CD4-positive, alpha-beta T cell (primary cell): ENCODE measurements around the gene CD40LG. TPM values are rescaled to one million over a fixed set of nuclear protein-coding genes. Genes with fewer than 3 reads are reported as not detected.

ENCODE experiments used
- ATAC-seq: fragments of 200-7000 bp; cut with Tn5 transposase; one replicate; pipeline ENCODE4 v1.10.0; 2022; ENCODE audit warnings: mild to moderate bottlenecking; ENCODE audit not compliant: poor library complexity
- CTCF ChIA-PET: fragments of 350-600 bp; sonication (Branson Sonifier 250); formaldehyde crosslinking; loops from one replicate; lab custom pipeline; 2021; ENCODE audit warnings: antibody characterized with exemption, inconsistent platforms; lab: Charles Lee
- POLR2A ChIA-PET: fragments of 350-600 bp; sonication (Branson Sonifier 250); formaldehyde crosslinking; loops from one replicate; lab custom pipeline; 2021; ENCODE audit warnings: antibody characterized with exemption, inconsistent platforms; lab: Charles Lee
- DNase-seq, 14 experiments: peaks; one replicate each; pipeline ENCODE4 v3.0.0-alpha.2; 2013 to 2020; ENCODE audit warnings: mixed read lengths in 2 of 14
- H3K27ac ChIP-seq, 2 donors: one replicate each; pipeline versions ENCODE4 v1.5.1 to v1.7.0; 2013; ENCODE audit warnings: low read length in 2 of 2, low read depth in 1 of 2, mild to moderate bottlenecking in 1 of 2
- H3K27me3 ChIP-seq, 2 experiments: 1 replicate in 1 of 2; 2 replicates in 1 of 2; pipeline versions ENCODE4 v1.6.1 to v1.7.0; 2013; ENCODE audit warnings: low read length in 2 of 2, control low read depth in 1 of 2, mild to moderate bottlenecking in 1 of 2, moderate library complexity in 1 of 2; ENCODE audit not compliant: insufficient read depth in 2 of 2, control insufficient read depth in 1 of 2
- H3K36me3 ChIP-seq: one replicate; pipeline ENCODE4 v1.6.1; 2013; ENCODE audit warnings: low read length, control low read depth; ENCODE audit not compliant: insufficient read depth
- H3K4me1 ChIP-seq: one replicate; pipeline ENCODE4 v1.6.1; 2013; ENCODE audit warnings: low read length, control low read depth; ENCODE audit not compliant: insufficient read depth
- H3K4me3 ChIP-seq: one replicate; pipeline ENCODE4 v1.5.1; 2013; ENCODE audit warnings: mild to moderate bottlenecking, low read length, moderate library complexity
- H3K9me3 ChIP-seq, 2 experiments: 1 replicate in 1 of 2; 2 replicates in 1 of 2; pipeline versions ENCODE4 v1.6.1 to v1.7.0; 2013; ENCODE audit warnings: low read length in 2 of 2, mild to moderate bottlenecking in 2 of 2, control low read depth in 1 of 2, moderate library complexity in 1 of 2; ENCODE audit not compliant: control insufficient read depth in 1 of 2, insufficient read depth in 1 of 2
- H3K27ac Mint-ChIP-seq: one replicate; pipeline ENCODE4 v1.8.0; 2020; ENCODE audit warnings: mixed read lengths
- H3K27me3 Mint-ChIP-seq: one replicate; pipeline ENCODE4 v1.8.0; 2021; ENCODE audit warnings: mixed read lengths
- H3K36me3 Mint-ChIP-seq: one replicate; pipeline ENCODE4 v1.8.0; 2021; ENCODE audit warnings: low read depth, mixed read lengths
- H3K4me1 Mint-ChIP-seq: one replicate; pipeline ENCODE4 v1.8.0; 2021; ENCODE audit warnings: low read depth, mixed read lengths
- H3K4me3 Mint-ChIP-seq: one replicate; pipeline ENCODE4 v1.8.0; 2020; ENCODE audit warnings: mild to moderate bottlenecking, mixed read lengths
- H3K9me3 Mint-ChIP-seq: one replicate; pipeline ENCODE4 v1.8.0; 2020; ENCODE audit warnings: mixed read lengths
- CTCF ChIP-seq: fragments of 200-600 bp; IDR thresholded peaks from one replicate; pipeline ENCODE4 v1.8.0; 2022; ENCODE audit warnings: antibody characterized with exemption, mild to moderate bottlenecking
- intact Hi-C, 2 experiments: fragments of 100-400 bp; cut with DNase I in 1 of 2; cut with micrococcal nuclease in 1 of 2; formaldehyde crosslinking; loops; one replicate each; pipeline versions ENCODE4 v1.15.1 to v1.9.0; 2023 to 2025; cut with DNase I, micrococcal nuclease
- total RNA-seq, 174 experiments: library from RNA in 2 of 174; stranded (reverse) in 2 of 174; gene quantifications; one replicate each; pipeline ENCODE4 v1.2.3 and lab custom pipeline; 2021 to 2026

CD40LG gene
- total RNA-seq, 2 experiments from 2014 or later = 44.7 to 47.6 TPM

- Histone ChIP-seq H3K36me3 (peaks cover 29% of the 10 kb centered on the region), H3K4me1 (peaks cover 53% of the 10 kb centered on the region), H3K27me3 (no peaks in the 10 kb centered on the region), H3K9me3 (no peaks in the 10 kb centered on the region), H3K27ac (peak overlapping the region; percentile 61 to 75), H3K4me3 (no peak overlapping the region)
- DNase-seq (peak in 2 of 14 experiments; percentile 69 to 76), ATAC-seq (peak; percentile 55)
- H3K27me3 Mint-ChIP-seq = no peaks in the 10 kb centered on the region
- H3K4me3 Mint-ChIP-seq = peak overlapping the region; percentile 54
- no peak for TF ChIP-seq CTCF
- intact Hi-C loops = loop anchor here in 1 of 2 experiments (10.0 kb wide), 1 partner anchor 53 kb away; no protein-coding TSS in a partner anchor
- POLR2A ChIA-PET = interaction anchor here (0.8 to 0.9 kb wide), 2 partner anchors 29 to 52 kb away, joined by 4 read pairs; no protein-coding TSS in a partner anchor
- CTCF ChIA-PET = no interaction called here
- peak overlapping the region; percentile 95 for H3K27ac Mint-ChIP-seq
- H3K9me3 Mint-ChIP-seq = no peaks in the 10 kb centered on the region
- peaks cover 58% of the 10 kb centered on the region for H3K4me1 Mint-ChIP-seq
- H3K36me3 Mint-ChIP-seq = peaks cover 27% of the 10 kb centered on the region
These were observed 39.5 kb downstream of the CD40LG start for GRCh38 chrX:136687457-136687856.

- peak overlapping the region; percentile 67 to 75 for H3K27ac ChIP-seq
- Mint-ChIP-seq H3K9me3 (no peaks in the 10 kb centered on the region), H3K4me1 (peaks cover 78% of the 10 kb centered on the region), H3K36me3 (peaks cover 22% of the 10 kb centered on the region), H3K27me3 (no peaks in the 10 kb centered on the region), H3K27ac (peak overlapping the region; percentile 95), H3K4me3 (peak overlapping the region; percentile 27)
- H3K36me3 ChIP-seq = peaks cover 15% of the 10 kb centered on the region
- H3K9me3 ChIP-seq = no peaks in the 10 kb centered on the region
- no peak overlapping the region for H3K4me3 ChIP-seq
- DNase-seq = peak in 4 of 14 experiments; percentile 38 to 51 (median 42)
- intact Hi-C loops = loop anchor here in 1 of 2 experiments (2.0 to 10.0 kb wide), 2 partner anchors 15 to 55 kb away; no protein-coding TSS in a partner anchor
- no peaks in the 10 kb centered on the region for H3K27me3 ChIP-seq
- no peak for TF ChIP-seq CTCF
- ATAC-seq = peak; percentile 11
- H3K4me1 ChIP-seq = peaks cover 62% of the 10 kb centered on the region
- POLR2A ChIA-PET = interaction anchor here (0.7 to 4.1 kb wide), 10 partner anchors 14 to 191 kb away, joined by 3 to 18 read pairs (median 5); partner anchors contain the start of gene RBMX
- CTCF ChIA-PET = no interaction called here
These were observed 41.5 kb downstream of the CD40LG start for GRCh38 chrX:136689436-136689835.

GRCh38 chrX:136691028-136691809, 43.3 kb downstream of the CD40LG start:
- DNase-seq = peak in 3 of 14 experiments; percentile 58 to 66 (median 63)
- H3K4me3 ChIP-seq = no peak overlapping the region
- H3K27ac ChIP-seq = peak overlapping the region; percentile 58 to 67
- H3K4me1 ChIP-seq = peaks cover 59% of the 10 kb centered on the region
- Mint-ChIP-seq H3K27me3 (no peaks in the 10 kb centered on the region), H3K9me3 (no peaks in the 10 kb centered on the region), H3K36me3 (peaks cover 31% of the 10 kb centered on the region), H3K4me1 (peaks cover 90% of the 10 kb centered on the region), H3K27ac (peak overlapping the region; percentile 95), H3K4me3 (peak overlapping the region; percentile 42)
- no peaks in the 10 kb centered on the region for H3K27me3 ChIP-seq
- CTCF ChIA-PET = no interaction called here
- H3K9me3 ChIP-seq = no peaks in the 10 kb centered on the region
- intact Hi-C loops = loop anchor here in 1 of 2 experiments (5.0 kb wide), 1 partner anchor 39 kb away; no protein-coding TSS in a partner anchor
- TF ChIP-seq CTCF = no peak
- ATAC-seq = peak; percentile 44
- POLR2A ChIA-PET = interaction anchor here (1.2 to 4.1 kb wide), 5 partner anchors 16 to 82 kb away, joined by 3 to 18 read pairs (median 10); no protein-coding TSS in a partner anchor
- H3K36me3 ChIP-seq = peaks cover 3% of the 10 kb centered on the region
